ENCODE measurements around the gene CCPG1. TPM values are rescaled to one million over a fixed set of nuclear protein-coding genes. Genes with fewer than 3 reads are reported as not detected.

The CCPG1 gene
- total RNA-seq, 1 donor from 2014 or later, result 218 TPM

DNA sequence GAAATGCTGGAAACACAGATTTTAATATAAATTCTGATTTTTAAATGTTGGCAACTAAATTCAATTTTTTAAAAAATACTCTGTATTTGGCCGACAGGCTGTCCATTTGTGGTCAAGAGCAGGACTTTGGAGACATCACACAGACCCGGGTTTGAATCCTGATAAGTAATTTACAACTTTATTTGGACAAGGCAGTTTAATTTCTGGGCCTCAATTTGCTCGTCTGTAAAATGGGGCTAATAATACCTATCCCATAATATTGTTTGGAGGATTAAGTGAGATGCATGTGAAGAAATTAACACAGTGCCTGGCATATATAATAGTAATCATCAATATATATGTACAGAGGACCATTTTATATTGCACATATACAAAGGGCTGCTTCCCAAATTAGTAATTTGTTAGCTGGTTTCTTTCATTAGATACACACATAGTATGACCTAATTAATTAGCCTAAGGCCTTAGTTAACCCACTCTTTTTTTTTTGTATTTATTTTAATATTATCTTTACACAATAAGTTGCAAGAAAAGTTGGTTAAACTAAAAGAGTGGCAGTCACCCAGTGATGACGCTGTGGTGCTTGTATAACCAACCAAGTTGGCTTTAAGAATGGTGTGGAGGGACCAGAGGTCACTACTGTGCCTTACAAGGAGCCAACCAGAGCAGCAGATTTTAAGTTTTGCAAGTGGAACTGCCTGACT, 88.5 kb downstream of the CCPG1 start:
- Mint-ChIP-seq H3K4me3 (ENCODE audit: unreplicated experiment) (peak overlapping the region; percentile 96), H3K36me3 (ENCODE audit: low read depth) (peaks cover 1% of the 10 kb centered on the region), H3K27me3 (ENCODE audit: low read depth) (no peaks in the 10 kb centered on the region), H3K27ac (ENCODE audit: unreplicated experiment) (peak overlapping the region; percentile 99), H3K4me1 (ENCODE audit: low read depth) (peaks cover 34% of the 10 kb centered on the region), H3K9me3 (ENCODE audit: low read depth) (no peaks in the 10 kb centered on the region)
- DNase-seq (ENCODE audit: low spot score), result no peak
- TF ChIP-seq CTCF (IDR thresholded peaks at IDR 0.05), result no peak

GRCh38 chr15:55318588-55319494, 89.3 kb downstream of the CCPG1 start, which contains the start of the genes PIGB and PIGBOS1:
Gene PIGB, plus strand, starts transcription at chr15:55319222. Its CDS starts 29 bp downstream, at chr15:55319251.
Gene PIGBOS1, minus strand, starts transcription at chr15:55319123. Its CDS starts 1,331 bp downstream, at chr15:55317792.
- peak; percentile 35 for TF ChIP-seq CTCF (IDR thresholded peaks at IDR 0.05)
- H3K9me3 Mint-ChIP-seq (ENCODE audit: low read depth), result no peaks in the 10 kb centered on the region
- no peaks in the 10 kb centered on the region for H3K27me3 Mint-ChIP-seq (ENCODE audit: low read depth)
- H3K36me3 Mint-ChIP-seq (ENCODE audit: low read depth), result peaks cover 1% of the 10 kb centered on the region
- DNase-seq (ENCODE audit: low spot score), result no peak
- H3K4me1 Mint-ChIP-seq (ENCODE audit: low read depth), result peaks cover 34% of the 10 kb centered on the region
- peak within 1 kb of the TSS; percentile 99 for H3K27ac Mint-ChIP-seq (ENCODE audit: unreplicated experiment)
- peak within 1 kb of the TSS; percentile 96 for H3K4me3 Mint-ChIP-seq (ENCODE audit: unreplicated experiment)

Small RNA genes within 50 kb of the gene (microRNA-seq; reads per million reads assigned to microRNA genes)
- 88.1 reads per million, percentile 56 among the genes with 10 or more reads in this experiment for gene MIR628 (ENCODE audit: borderline number of aligned reads)

Other genes with a start within 250 kb of the CCPG1 start
- gene RSL24D1, start 211.4 kb downstream of the CCPG1 start, total RNA-seq, result 39.8 to 61.3 TPM (median 60.4 TPM) in 3 replicates
- gene RAB27A, start 118.5 kb downstream of the CCPG1 start, total RNA-seq, result 16.8 to 18.3 TPM (median 17.5 TPM) in 3 replicates
- gene PIGBOS1, start 89.2 kb downstream of the CCPG1 start, total RNA-seq, result 9.5 to 12.3 TPM (median 9.6 TPM) in 3 replicates
- 8.1 to 16.9 TPM (median 8.9 TPM) in 3 replicates for gene PIGB, start 89.1 kb downstream of the CCPG1 start, total RNA-seq
- 2.7 to 3.8 TPM (median 3.1 TPM) in 3 replicates for gene PIERCE2, start 136 bp upstream of the CCPG1 start, total RNA-seq
- 0.82 to 4.4 TPM (median 1.8 TPM) in 3 replicates for gene DNAAF4, start 99.9 kb upstream of the CCPG1 start, total RNA-seq
- 20.3 to 21.0 TPM (median 20.5 TPM) in 3 replicates for gene PYGO1, start 180.0 kb upstream of the CCPG1 start, total RNA-seq